Measurements from ENCODE around the gene GP5. TPM values are rescaled to one million over a fixed set of nuclear protein-coding genes. Genes with fewer than 3 reads are reported as not detected.

GP5 gene
- total RNA-seq, 2 donors from 2014 or later: 0.43 to 0.58 TPM

- no peaks in the 10 kb centered on the region for H3K36me3 Mint-ChIP-seq
- ATAC-seq: no peak
- DNase-seq (ENCODE audit: low spot score in 2 of 2): no peak
- no peaks in the 10 kb centered on the region for H3K9me3 Mint-ChIP-seq
- no peak overlapping the region for H3K27ac Mint-ChIP-seq
These were observed 30.1 kb downstream of the GP5 start for GRCh38 chr3:194368918-194369317.

- Mint-ChIP-seq H3K9me3 (no peaks in the 10 kb centered on the region), H3K36me3 (no peaks in the 10 kb centered on the region), H3K27ac (no peak overlapping the region)
- ATAC-seq (no peak), DNase-seq (ENCODE audit: low spot score in 2 of 2) (no peak)
These were observed 30.8 kb downstream of the GP5 start for GRCh38 chr3:194367992-194368841.

- H3K9me3 Mint-ChIP-seq: no peaks in the 10 kb centered on the region
- no peaks in the 10 kb centered on the region for H3K36me3 Mint-ChIP-seq
- DNase-seq (ENCODE audit: low spot score in 2 of 2): no peak
- no peak overlapping the region for H3K27ac Mint-ChIP-seq
- ATAC-seq: no peak
These were observed 33.0 kb downstream of the GP5 start for GRCh38 chr3:194365978-194366490.

GRCh38 chr3:194365526-194365925 is 33.5 kb downstream of the GP5 start:
- no peak overlapping the region for H3K27ac Mint-ChIP-seq
- ATAC-seq (no peak), DNase-seq (ENCODE audit: low spot score in 2 of 2) (no peak)
- H3K36me3 Mint-ChIP-seq: no peaks in the 10 kb centered on the region
- no peaks in the 10 kb centered on the region for H3K9me3 Mint-ChIP-seq

GRCh38 chr3:194364652-194365434 is 34.2 kb downstream of the GP5 start:
- Mint-ChIP-seq H3K9me3 (no peaks in the 10 kb centered on the region), H3K36me3 (no peaks in the 10 kb centered on the region), H3K27ac (no peak overlapping the region)
- ATAC-seq (no peak), DNase-seq (ENCODE audit: low spot score in 2 of 2) (no peak)

- Mint-ChIP-seq H3K27ac (no peak overlapping the region), H3K36me3 (no peaks in the 10 kb centered on the region), H3K9me3 (no peaks in the 10 kb centered on the region)
- DNase-seq (ENCODE audit: low spot score in 2 of 2) (no peak), ATAC-seq (no peak)
These were observed 34.8 kb downstream of the GP5 start for GRCh38 chr3:194364314-194364651.

GRCh38 chr3:194360568-194360967 is 38.5 kb downstream of the GP5 start:
- H3K27ac Mint-ChIP-seq: no peak overlapping the region
- ATAC-seq (no peak), DNase-seq (ENCODE audit: low spot score in 2 of 2) (no peak)
- H3K36me3 Mint-ChIP-seq: no peaks in the 10 kb centered on the region
- H3K9me3 Mint-ChIP-seq: no peaks in the 10 kb centered on the region

GRCh38 chr3:194357681-194358080 is 41.4 kb downstream of the GP5 start:
- H3K36me3 Mint-ChIP-seq: no peaks in the 10 kb centered on the region
- DNase-seq (ENCODE audit: low spot score in 2 of 2) (no peak), ATAC-seq (no peak)
- no peak overlapping the region for H3K27ac Mint-ChIP-seq
- H3K9me3 Mint-ChIP-seq: no peaks in the 10 kb centered on the region

- Mint-ChIP-seq H3K9me3 (no peaks in the 10 kb centered on the region), H3K27ac (no peak overlapping the region), H3K36me3 (no peaks in the 10 kb centered on the region)
- DNase-seq (ENCODE audit: low spot score in 2 of 2) (no peak), ATAC-seq (no peak)
These were observed 43.7 kb downstream of the GP5 start for GRCh38 chr3:194355379-194355778.

- DNase-seq (ENCODE audit: low spot score in 2 of 2) (no peak), ATAC-seq (no peak)
- no peaks in the 10 kb centered on the region for H3K36me3 Mint-ChIP-seq
- no peaks in the 10 kb centered on the region for H3K9me3 Mint-ChIP-seq
- no peak overlapping the region for H3K27ac Mint-ChIP-seq
These were observed 44.8 kb downstream of the GP5 start for GRCh38 chr3:194354315-194354714.

GRCh38 chr3:194352667-194353246 is 46.3 kb downstream of the GP5 start:
- no peak for ATAC-seq
- no peak for DNase-seq (ENCODE audit: low spot score in 2 of 2)
- Mint-ChIP-seq H3K36me3 (no peaks in the 10 kb centered on the region), H3K9me3 (no peaks in the 10 kb centered on the region), H3K27ac (no peak overlapping the region)

GRCh38 chr3:194351952-194352536 is 47.0 kb downstream of the GP5 start:
- Mint-ChIP-seq H3K9me3 (no peaks in the 10 kb centered on the region), H3K27ac (no peak overlapping the region), H3K36me3 (no peaks in the 10 kb centered on the region)
- DNase-seq (ENCODE audit: low spot score in 2 of 2): no peak
- no peak for ATAC-seq

GRCh38 chr3:194351080-194351672 is 47.9 kb downstream of the GP5 start, which contains the start of gene CPN2:
Gene CPN2, minus strand, starts transcription at chr3:194351328. Its CDS starts 8,626 bp downstream, at chr3:194342702.
- no peaks in the 10 kb centered on the region for H3K36me3 Mint-ChIP-seq
- ATAC-seq: no peak
- peak within 1 kb of the TSS in 1 of 2 donors; percentile 36 for H3K27ac Mint-ChIP-seq
- DNase-seq (ENCODE audit: low spot score in 2 of 2): no peak
- H3K9me3 Mint-ChIP-seq: no peaks in the 10 kb centered on the region

GRCh38 chr3:194350726-194351071 is 48.4 kb downstream of the GP5 start:
- DNase-seq (ENCODE audit: low spot score in 2 of 2): no peak
- H3K9me3 Mint-ChIP-seq: no peaks in the 10 kb centered on the region
- ATAC-seq: no peak
- H3K27ac Mint-ChIP-seq: peak overlapping the region in 1 of 2 donors; percentile 36
- H3K36me3 Mint-ChIP-seq: no peaks in the 10 kb centered on the region

- ATAC-seq: no peak
- DNase-seq (ENCODE audit: low spot score in 2 of 2): no peak
- Mint-ChIP-seq H3K27ac (no peak overlapping the region), H3K36me3 (no peaks in the 10 kb centered on the region), H3K9me3 (no peaks in the 10 kb centered on the region)
These were observed 50.7 kb downstream of the GP5 start for GRCh38 chr3:194348354-194348753.

GRCh38 chr3:194346621-194347020 is 52.4 kb downstream of the GP5 start:
- Mint-ChIP-seq H3K9me3 (no peaks in the 10 kb centered on the region), H3K27ac (no peak overlapping the region), H3K36me3 (no peaks in the 10 kb centered on the region)
- DNase-seq (ENCODE audit: low spot score in 2 of 2): no peak
- ATAC-seq: peak in 1 of 2 donors; percentile 15

- no peak for DNase-seq (ENCODE audit: low spot score in 2 of 2)
- Mint-ChIP-seq H3K9me3 (no peaks in the 10 kb centered on the region), H3K36me3 (no peaks in the 10 kb centered on the region), H3K27ac (no peak overlapping the region)
- ATAC-seq: no peak
These were observed 53.0 kb downstream of the GP5 start for GRCh38 chr3:194346035-194346434.
